Measurements from ENCODE around the gene SHOC1. TPM values are rescaled to one million over a fixed set of nuclear protein-coding genes. Genes with fewer than 3 reads are reported as not detected.

SHOC1 gene
- polyA plus RNA-seq, 1 of the 3 experiments (the other 2 are of a cell fraction) = not detected

GRCh38 chr9:111799915-111800526 is 5.3 kb upstream of the SHOC1 start:
- Histone ChIP-seq H3K4me1 (ENCODE audit: control insufficient read depth in 1 of 2, insufficient read depth in 2 of 2, low read depth in 1 of 2, low read length in 1 of 2) (peaks cover 0 to 4% of the 10 kb centered on the region in 2 experiments; a peak in 2 of 4 replicates), H4K20me1 (ENCODE audit: insufficient read depth) (no peaks in the 10 kb centered on the region), H3K79me2 (ENCODE audit: insufficient read depth) (no peaks in the 10 kb centered on the region), H3K27me3 (ENCODE audit: insufficient read depth) (no peaks in the 10 kb centered on the region), H3K4me3 (ENCODE audit: low read depth in 2 of 2, low read length in 1 of 2) (no peak overlapping the region), H3K36me3 (replicated peaks in 1 of 2; ENCODE audit: control insufficient read depth in 1 of 2, insufficient read depth in 2 of 2, low read length in 1 of 2) (no peaks in the 10 kb centered on the region), H3K27ac (ENCODE audit: low read depth in 2 of 2, low read length in 1 of 2) (no peak overlapping the region), H3K4me2 (no peak overlapping the region), H3K9me2 (no peaks in the 10 kb centered on the region), H3K9ac (no peak overlapping the region), H3F3A (replicated peaks; ENCODE audit: insufficient read depth) (no peaks in the 10 kb centered on the region), H3K9me3 (no peaks in the 10 kb centered on the region), H2AFZ (ENCODE audit: low read depth) (no peak overlapping the region)
- ChIA-PET POLR2A (no interaction called here), CTCF (no interaction called here)
- WGBS (ENCODE audit: low lambda C conversion rate) = 65% methylated on average over 1 of the region's 1 CpG
- DNase-seq = peak; percentile 12
- no peak for TF ChIP-seq EZH2phosphoT487 (IDR thresholded peaks at IDR 0.05; ENCODE audit: borderline replicate concordance, low read depth)
- TF ChIP-seq TEAD4 (IDR thresholded peaks at IDR 0.05; ENCODE audit: borderline replicate concordance, insufficient read depth) = no peak
- TF ChIP-seq GABPA (IDR thresholded peaks at IDR 0.05; ENCODE audit: low read depth) = no peak
- TF ChIP-seq MEF2A (IDR thresholded peaks at IDR 0.05; ENCODE audit: borderline replicate concordance, low read depth) = no peak
- TF ChIP-seq PBX3 (IDR thresholded peaks at IDR 0.05) = no peak
- no peak for TF ChIP-seq ZBTB33 (IDR thresholded peaks at IDR 0.05; ENCODE audit: borderline replicate concordance, low read depth)
- no peak for TF ChIP-seq NRF1 (IDR thresholded peaks at IDR 0.05; ENCODE audit: low read depth, low read length)
- TF ChIP-seq RCOR1 (IDR thresholded peaks at IDR 0.05; ENCODE audit: low read length) = no peak
- no peak for TF ChIP-seq RXRA (IDR thresholded peaks at IDR 0.05; ENCODE audit: borderline replicate concordance, low read depth)
- no peak for TF ChIP-seq JUND (IDR thresholded peaks at IDR 0.05)
- no peak for TF ChIP-seq USF1 (IDR thresholded peaks at IDR 0.05; ENCODE audit: borderline replicate concordance, low read depth)
- TF ChIP-seq RFX5 (IDR thresholded peaks at IDR 0.05; ENCODE audit: low read length) = no peak
- no peak for TF ChIP-seq CTCF (IDR thresholded peaks at IDR 0.05)
- no peak for TF ChIP-seq NFIC (IDR thresholded peaks at IDR 0.05; ENCODE audit: borderline replicate concordance)
- no peak for TF ChIP-seq SMC3 (IDR thresholded peaks at IDR 0.05; ENCODE audit: low read depth, low read length)
- no peak for TF ChIP-seq REST (IDR thresholded peaks at IDR 0.05; ENCODE audit: low read depth, low read length)
- no peak for TF ChIP-seq USF2 (IDR thresholded peaks at IDR 0.05; ENCODE audit: borderline replicate concordance, low read depth, low read length)
- no peak for TF ChIP-seq TAF1 (IDR thresholded peaks at IDR 0.05; ENCODE audit: borderline replicate concordance, low read depth, low read length)
- TF ChIP-seq RAD21 (IDR thresholded peaks at IDR 0.05; ENCODE audit: low read length) = no peak
- TF ChIP-seq FOXJ3 (CRISPR knock-in tag; IDR thresholded peaks at IDR 0.05) = no peak
